A549 (cell line): ENCODE data around the gene DCX. TPM values are rescaled to one million over a fixed set of nuclear protein-coding genes. Genes with fewer than 3 reads are reported as not detected.

ENCODE experiments used
- ATAC-seq, 2 experiments: fragments of 200-7000 bp in 1 of 2; fragments of >200 bp in 1 of 2; cut with Nextera tagmentation in 1 of 2; cut with Tn5 transposase in 1 of 2; 3 replicates each; pipeline versions ENCODE4 v1.8.0 to v1.9.1; 2018 to 2020; ENCODE audit warnings: mild to moderate bottlenecking in 1 of 2, moderate library complexity in 1 of 2
- CTCF ChIA-PET: fragments of 300-600 bp; sonication (Branson Sonifier 250); formaldehyde crosslinking; extraction: SDS; loops from one replicate; lab custom pipeline; 2021; ENCODE audit warnings: antibody characterized with exemption, inconsistent platforms; lab: Yijun Ruan, JAX
- POLR2A ChIA-PET: fragments of 350-600 bp; formaldehyde crosslinking; extraction: SDS; loops from one replicate; lab custom pipeline; 2021; ENCODE audit warnings: antibody characterized with exemption, inconsistent platforms; lab: Yijun Ruan, JAX
- DNase-seq, 2 experiments: peaks; one replicate each; pipeline versions ENCODE4 v3.0.0 to v3.0.0-alpha.2; 2011 to 2016; ENCODE audit warnings: low read depth in 1 of 2, low spot score in 1 of 2
- FAIRE-seq: peaks from 2 replicates; lab custom pipeline; 2011; peaks lifted over from hg19 to GRCh38; lab: Jason Lieb, UNC
- H3K27ac ChIP-seq, 2 experiments: fragments of >200 bp; sonication (Bioruptor Twin); formaldehyde crosslinking; 3 replicates each; pipeline ENCODE4 v1.5.1; 2016 to 2017
- H3K4me1 ChIP-seq: fragments of >200 bp; sonication (Bioruptor Twin); formaldehyde crosslinking; 3 replicates; pipeline ENCODE4 v1.6.1; 2016
- H3K4me2 ChIP-seq: fragments of >200 bp; sonication (Bioruptor Twin); formaldehyde crosslinking; 3 replicates; pipeline ENCODE4 v1.6.1; 2016
- H3K4me3 ChIP-seq: fragments of >200 bp; sonication (Bioruptor Twin); formaldehyde crosslinking; 3 replicates; pipeline ENCODE4 v1.5.1; 2016
- H3K9me3 ChIP-seq: fragments of >200 bp; sonication (Bioruptor Twin); formaldehyde crosslinking; 3 replicates; pipeline ENCODE4 v1.6.1; 2016
- E2F6 ChIP-seq: IDR thresholded peaks from 2 replicates; pipeline ENCODE4 v1.6.1; 2012; ENCODE audit warnings: low read depth, borderline replicate concordance
- EHF ChIP-seq: fragments of 250-450 bp; sonication (Bioruptor Pico); IDR thresholded peaks from 2 replicates; pipeline ENCODE4 v1.5.0; 2020; ENCODE audit warnings: mild to moderate bottlenecking
- ELK1 ChIP-seq: fragments of 150-350 bp; IDR thresholded peaks from 2 replicates; pipeline ENCODE4 v1.6.1; 2014; ENCODE audit warnings: low read depth, mild to moderate bottlenecking, low read length
- ESRRA ChIP-seq: fragments of 150-350 bp; IDR thresholded peaks from 2 replicates; pipeline ENCODE4 v1.6.1; 2014; ENCODE audit warnings: mild to moderate bottlenecking, low read length, borderline replicate concordance
- FOSB ChIP-seq: fragments of 250-450 bp; sonication (Bioruptor Pico); IDR thresholded peaks from 2 replicates; pipeline ENCODE4 v1.5.0; 2020; ENCODE audit warnings: mild to moderate bottlenecking, moderate library complexity
- FOXS1 ChIP-seq: fragments of 250-450 bp; sonication (Bioruptor Pico); IDR thresholded peaks from 2 replicates; pipeline ENCODE4 v1.5.0; 2020; ENCODE audit warnings: mild to moderate bottlenecking, moderate library complexity
- HDAC2 ChIP-seq: fragments of 200-600 bp; sonication (generic); IDR thresholded peaks from 2 replicates; pipeline ENCODE4 v1.6.1; 2016
- HOXB13 ChIP-seq: fragments of 250-450 bp; sonication (Bioruptor Pico); IDR thresholded peaks from 2 replicates; pipeline ENCODE4 v1.5.0; 2020; ENCODE audit warnings: low read depth, mild to moderate bottlenecking, moderate library complexity
- HOXB5 ChIP-seq: fragments of 250-450 bp; sonication (Bioruptor Pico); IDR thresholded peaks from 2 replicates; pipeline ENCODE4 v1.5.0; 2020; ENCODE audit warnings: mild to moderate bottlenecking, moderate library complexity
- KDM5A ChIP-seq: fragments of 200-600 bp; sonication (generic); IDR thresholded peaks from 2 replicates; pipeline ENCODE4 v1.6.1; 2016; ENCODE audit warnings: antibody characterized with exemption, mild to moderate bottlenecking
- MAFK ChIP-seq: fragments of 450-650 bp; IDR thresholded peaks from 2 replicates; pipeline ENCODE4 v1.6.1; 2014; ENCODE audit not compliant: partially characterized antibody
- NFE2L2 ChIP-seq: fragments of 150-350 bp; conservative IDR thresholded peaks from 2 replicates; pipeline ENCODE4 v1.6.1; 2014; ENCODE audit warnings: low read length
- NPAS2 ChIP-seq: fragments of 250-450 bp; sonication (Bioruptor Pico); IDR thresholded peaks from 2 replicates; pipeline ENCODE4 v1.8.0; 2022; ENCODE audit warnings: mild to moderate bottlenecking, moderate library complexity, borderline replicate concordance
- PBX3 ChIP-seq: IDR thresholded peaks from 2 replicates; pipeline ENCODE4 v1.6.1; 2012
- REST ChIP-seq: fragments of 200-600 bp; sonication (generic); IDR thresholded peaks from 2 replicates; pipeline ENCODE4 v1.6.1; 2016; ENCODE audit warnings: antibody characterized with exemption, mild to moderate bottlenecking, moderate library complexity
- RFX5 ChIP-seq: fragments of 450-650 bp; IDR thresholded peaks from 2 replicates; pipeline ENCODE4 v1.7.1; 2014; ENCODE audit warnings: antibody characterized with exemption, mild to moderate bottlenecking, moderate library complexity
- SMC3 ChIP-seq: fragments of >200 bp; sonication (Bioruptor Twin); formaldehyde crosslinking; IDR thresholded peaks from 3 replicates; pipeline ENCODE4 v1.6.1; 2018; ENCODE audit warnings: inconsistent platforms
- TFCP2L1 ChIP-seq: fragments of 250-450 bp; sonication (Bioruptor Pico); IDR thresholded peaks from 2 replicates; pipeline ENCODE4 v1.5.0; 2021; ENCODE audit warnings: mild to moderate bottlenecking
- TP53 ChIP-seq: fragments of 250-450 bp; sonication (Bioruptor Pico); IDR thresholded peaks from 2 replicates; pipeline ENCODE4 v1.5.0; 2021; ENCODE audit warnings: mild to moderate bottlenecking, moderate library complexity
- ZSCAN20 ChIP-seq: fragments of 250-450 bp; sonication (Bioruptor Pico); IDR thresholded peaks from 2 replicates; pipeline ENCODE4 v1.8.0; 2022; ENCODE audit warnings: mild to moderate bottlenecking, moderate library complexity
- WGBS: methylation state at CpG from one replicate; pipeline ENCODE4 v1.1.6; 2017; ENCODE audit errors: missing lambda C conversion rate; 5-methylcytosine and 5-hydroxymethylcytosine counted together
- polyA plus RNA-seq, 4 experiments: library from polyadenylated mRNA; depleted of rRNA in 3 of 4; stranded (reverse); fragments of >200 nt; fragmentation: RNase III in 1 of 4; extraction: RNeasy Plus Mini Kit Qiagen cat#74134 plus additional on column Dnase treatment in 1 of 4; gene quantifications; 2 replicates in 3 of 4; 3 replicates in 1 of 4; pipeline ENCODE4 v1.2.3, GENCODE V29; 2011 to 2017

DCX gene
- polyA plus RNA-seq, 2 of the 4 experiments (the other 2 are of a cell fraction): not detected

- TF ChIP-seq ELK1 (no peak), ESRRA (no peak), MAFK (no peak)
Observed at GRCh38 chrX:111283446-111283845, 128.5 kb downstream of the DCX start (continued).

DNA sequence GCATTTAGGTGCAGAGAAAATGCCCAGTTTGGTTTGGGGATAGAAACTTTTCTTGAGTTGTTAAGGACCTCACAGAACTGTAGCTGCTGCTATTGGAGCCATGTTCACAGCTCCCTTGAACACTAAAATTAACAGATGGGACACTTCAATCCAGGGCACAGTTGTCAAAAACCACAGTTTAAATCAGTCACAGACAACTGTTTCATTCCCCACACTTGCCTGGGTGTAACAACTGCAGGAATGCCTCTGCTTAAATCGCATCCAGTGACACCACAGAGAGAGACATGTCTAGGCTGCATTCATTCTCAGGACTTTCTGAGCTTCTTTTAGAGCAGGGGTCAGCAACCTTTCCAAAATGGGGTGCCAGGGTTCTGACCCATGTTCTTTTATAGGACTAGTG is 129.0 kb downstream of the DCX start:
- Histone ChIP-seq H3K4me1 (no peaks in the 10 kb centered on the region), H3K9me3 (no peaks in the 10 kb centered on the region), H3K4me3 (no peak overlapping the region), H3K4me2 (no peak overlapping the region), H3K27ac (no peak overlapping the region)
- FAIRE-seq (no peak), DNase-seq (no peak), ATAC-seq (no peak)
- 31% methylated on average over 1 of the region's 1 CpG for WGBS
- ChIA-PET POLR2A (no interaction called here), CTCF (no interaction called here)
- TF ChIP-seq REST (no peak), KDM5A (no peak), FOSB (CRISPR knock-in tag) (no peak), EHF (no peak), TFCP2L1 (no peak), NFE2L2 (no peak), NPAS2 (CRISPR knock-in tag) (no peak), HOXB5 (CRISPR knock-in tag) (no peak), TP53 (CRISPR knock-in tag) (no peak), RFX5 (no peak), ZSCAN20 (no peak), HOXB13 (CRISPR knock-in tag) (no peak), ELK1 (no peak), HDAC2 (no peak), FOXS1 (CRISPR knock-in tag) (no peak), SMC3 (no peak), E2F6 (no peak), PBX3 (no peak)
